ENCODE data around the gene LIFR. TPM values are rescaled to one million over a fixed set of nuclear protein-coding genes. Genes with fewer than 3 reads are reported as not detected.

Gene LIFR
- total RNA-seq, 2 donors from 2014 or later, result 68.5 to 120 TPM

GRCh38 chr5:38471709-38472108 is 84.7 kb downstream of the LIFR start:
- TF ChIP-seq POLR2A (IDR thresholded peaks at IDR 0.05) (no peak), CTCF (IDR thresholded peaks at IDR 0.05) (no peak), POLR2AphosphoS5 (IDR thresholded peaks at IDR 0.05) (no peak)
- Histone ChIP-seq H3K36me3 (no peaks in the 10 kb centered on the region), H3K27ac (no peak overlapping the region), H3K27me3 (replicated peaks; ENCODE audit: insufficient read depth) (no peaks in the 10 kb centered on the region), H3K4me3 (no peak overlapping the region), H3K9me3 (no peaks in the 10 kb centered on the region), H3K4me1 (replicated peaks) (no peaks in the 10 kb centered on the region)
- WGBS, result 92% methylated on average over 4 of the region's 4 CpGs
- intact Hi-C loops (cut with DNase I), result no loop called here
- DNase-seq (ENCODE audit: low spot score), result no peak

GRCh38 chr5:38469707-38470267 is 86.7 kb downstream of the LIFR start:
- intact Hi-C loops (cut with DNase I), result loop anchor here (5.0 kb wide), 1 partner anchor 83 kb away; no protein-coding TSS in a partner anchor
- peak overlapping the region in 1 of 2 donors; percentile 19 for H3K27ac ChIP-seq
- no peak overlapping the region for H3K4me3 ChIP-seq
- H3K27me3 ChIP-seq (replicated peaks; ENCODE audit: insufficient read depth), result no peaks in the 10 kb centered on the region
- 87% methylated on average over 11 of the region's 11 CpGs for WGBS
- TF ChIP-seq POLR2AphosphoS5 (IDR thresholded peaks at IDR 0.05), result no peak
- TF ChIP-seq POLR2A (IDR thresholded peaks at IDR 0.05), result no peak
- no peak for TF ChIP-seq CTCF (IDR thresholded peaks at IDR 0.05)
- no peak for DNase-seq (ENCODE audit: low spot score)
- H3K36me3 ChIP-seq, result no peaks in the 10 kb centered on the region
- H3K4me1 ChIP-seq (replicated peaks), result no peaks in the 10 kb centered on the region
- H3K9me3 ChIP-seq, result no peaks in the 10 kb centered on the region

- no peaks in the 10 kb centered on the region for H3K27me3 ChIP-seq (replicated peaks; ENCODE audit: insufficient read depth)
- TF ChIP-seq POLR2AphosphoS5 (IDR thresholded peaks at IDR 0.05) (no peak), CTCF (IDR thresholded peaks at IDR 0.05) (no peak), POLR2A (IDR thresholded peaks at IDR 0.05) (no peak)
- no peaks in the 10 kb centered on the region for H3K36me3 ChIP-seq
- intact Hi-C loops (cut with DNase I), result loop anchor here (5.0 kb wide), 1 partner anchor 83 kb away; no protein-coding TSS in a partner anchor
- no peaks in the 10 kb centered on the region for H3K9me3 ChIP-seq
- 73% methylated on average over 18 of the region's 18 CpGs for WGBS
- peak overlapping the region in 1 of 2 donors; percentile 19 for H3K27ac ChIP-seq
- H3K4me3 ChIP-seq, result no peak overlapping the region
- no peaks in the 10 kb centered on the region for H3K4me1 ChIP-seq (replicated peaks)
- DNase-seq (ENCODE audit: low spot score), result no peak
Measured at GRCh38 chr5:38468978-38469706, 87.3 kb downstream of the LIFR start.

GRCh38 chr5:38468202-38468673 is 88.2 kb downstream of the LIFR start:
- 61% methylated on average over 12 of the region's 12 CpGs for WGBS
- DNase-seq (ENCODE audit: low spot score), result no peak
- intact Hi-C loops (cut with DNase I), result loop anchor here (5.0 kb wide), 1 partner anchor 84 kb away; no protein-coding TSS in a partner anchor
- Histone ChIP-seq H3K27me3 (replicated peaks; ENCODE audit: insufficient read depth) (no peaks in the 10 kb centered on the region), H3K4me3 (no peak overlapping the region), H3K27ac (peak overlapping the region; percentile 14 to 59), H3K4me1 (replicated peaks) (no peaks in the 10 kb centered on the region), H3K9me3 (no peaks in the 10 kb centered on the region), H3K36me3 (no peaks in the 10 kb centered on the region)
- TF ChIP-seq POLR2AphosphoS5 (IDR thresholded peaks at IDR 0.05) (no peak), POLR2A (IDR thresholded peaks at IDR 0.05) (no peak), CTCF (IDR thresholded peaks at IDR 0.05) (no peak)

Measured in prostate gland (tissue), 2 donors.